Type B pancreatic cell (in vitro differentiated cells): ENCODE results near the gene FTH1. TPM values are rescaled to one million over a fixed set of nuclear protein-coding genes. Genes with fewer than 3 reads are reported as not detected.

Source experiments
- DNase-seq: peaks from one replicate; pipeline ENCODE4 v3.0.0; 2021; ENCODE audit warnings: mixed read lengths; ENCODE audit not compliant: unreplicated experiment; ENCODE audit errors: extremely low spot score
- H3K27ac Mint-ChIP-seq: 2 replicates; pipeline ENCODE4 v1.8.0; 2021; ENCODE audit warnings: mild to moderate bottlenecking, mixed read lengths
- H3K27me3 Mint-ChIP-seq: 2 replicates; pipeline ENCODE4 v1.8.0; 2021; ENCODE audit warnings: mixed read lengths
- H3K36me3 Mint-ChIP-seq: 2 replicates; pipeline ENCODE4 v1.8.0; 2021; ENCODE audit warnings: mixed read lengths
- H3K4me1 Mint-ChIP-seq: one replicate; pipeline ENCODE4 v1.8.0; 2021; ENCODE audit warnings: mixed read lengths; ENCODE audit not compliant: unreplicated experiment
- H3K4me3 Mint-ChIP-seq: 2 replicates; pipeline ENCODE4 v1.8.0; 2021; ENCODE audit warnings: mild to moderate bottlenecking, mixed read lengths
- H3K9me3 Mint-ChIP-seq: 2 replicates; pipeline ENCODE4 v1.8.0; 2021; ENCODE audit warnings: mixed read lengths
- total RNA-seq: library from RNA; stranded (reverse); gene quantifications from 2 replicates; pipeline ENCODE4 v1.2.1, GENCODE V29; 2021; ENCODE audit warnings: low replicate concordance
- TF ChIP-seq, protein P1 (sequence below): fragments of 200-600 bp; sonication (generic); conservative IDR thresholded peaks from 2 replicates; pipeline ENCODE4 v1.5.0; 2021; ENCODE audit warnings: antibody characterized with exemption, mild to moderate bottlenecking

Gene FTH1
- total RNA-seq, 1 donor from 2014 or later: 1,346 TPM

DNA sequence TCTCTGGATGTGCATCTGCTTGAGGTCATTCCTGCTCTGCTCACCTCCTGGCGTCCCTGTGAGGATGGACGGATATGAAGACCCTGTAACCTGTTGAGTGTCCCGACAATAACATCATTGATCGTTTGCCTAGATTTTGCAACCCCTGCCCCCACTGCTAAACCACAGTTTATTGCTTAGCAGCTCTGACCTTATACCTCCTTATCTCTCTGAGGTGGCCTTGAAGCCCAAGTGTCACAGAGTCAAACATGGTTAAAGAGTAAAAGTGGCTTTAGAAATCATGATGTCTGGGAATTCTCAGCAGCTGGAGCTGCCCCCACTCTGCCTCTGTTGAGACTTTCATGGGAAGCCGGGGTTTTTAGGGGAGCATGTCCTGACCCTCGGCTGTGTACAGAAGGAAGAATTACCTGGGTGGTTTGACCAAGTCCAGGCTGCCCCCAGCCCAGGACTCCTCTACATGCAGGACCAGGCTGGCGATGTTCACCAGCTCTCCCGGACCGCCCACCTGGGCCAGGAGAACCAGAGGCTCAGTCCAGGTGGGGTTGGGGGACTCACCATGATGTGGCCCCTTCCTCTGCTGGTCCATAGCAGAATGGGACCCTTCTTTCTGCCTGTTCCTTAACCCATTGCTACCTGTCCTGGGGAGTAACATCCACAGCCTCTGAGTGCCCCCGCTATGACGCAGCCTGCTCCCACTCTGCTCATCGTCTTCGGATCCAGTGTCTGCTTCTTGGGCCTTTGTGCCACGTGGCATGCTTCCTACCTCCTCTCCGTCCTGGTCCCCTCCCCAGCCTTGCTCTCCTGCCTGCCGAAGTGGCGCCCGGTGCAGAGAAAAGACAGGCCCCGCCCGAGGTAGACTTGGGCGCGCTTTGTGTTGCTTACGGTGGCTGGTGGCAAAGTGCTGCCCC, 33.4 kb upstream of the FTH1 start:
- TF ChIP-seq, protein P1, sequence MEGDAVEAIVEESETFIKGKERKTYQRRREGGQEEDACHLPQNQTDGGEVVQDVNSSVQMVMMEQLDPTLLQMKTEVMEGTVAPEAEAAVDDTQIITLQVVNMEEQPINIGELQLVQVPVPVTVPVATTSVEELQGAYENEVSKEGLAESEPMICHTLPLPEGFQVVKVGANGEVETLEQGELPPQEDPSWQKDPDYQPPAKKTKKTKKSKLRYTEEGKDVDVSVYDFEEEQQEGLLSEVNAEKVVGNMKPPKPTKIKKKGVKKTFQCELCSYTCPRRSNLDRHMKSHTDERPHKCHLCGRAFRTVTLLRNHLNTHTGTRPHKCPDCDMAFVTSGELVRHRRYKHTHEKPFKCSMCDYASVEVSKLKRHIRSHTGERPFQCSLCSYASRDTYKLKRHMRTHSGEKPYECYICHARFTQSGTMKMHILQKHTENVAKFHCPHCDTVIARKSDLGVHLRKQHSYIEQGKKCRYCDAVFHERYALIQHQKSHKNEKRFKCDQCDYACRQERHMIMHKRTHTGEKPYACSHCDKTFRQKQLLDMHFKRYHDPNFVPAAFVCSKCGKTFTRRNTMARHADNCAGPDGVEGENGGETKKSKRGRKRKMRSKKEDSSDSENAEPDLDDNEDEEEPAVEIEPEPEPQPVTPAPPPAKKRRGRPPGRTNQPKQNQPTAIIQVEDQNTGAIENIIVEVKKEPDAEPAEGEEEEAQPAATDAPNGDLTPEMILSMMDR: no peak
- H3K36me3 Mint-ChIP-seq: peaks cover 8% of the 10 kb centered on the region
- no peak overlapping the region for H3K27ac Mint-ChIP-seq
- peaks cover 7% of the 10 kb centered on the region for H3K9me3 Mint-ChIP-seq
- no peak for DNase-seq
- peaks cover 21% of the 10 kb centered on the region for H3K4me1 Mint-ChIP-seq
- H3K27me3 Mint-ChIP-seq: no peaks in the 10 kb centered on the region
- H3K4me3 Mint-ChIP-seq: no peak overlapping the region

DNA sequence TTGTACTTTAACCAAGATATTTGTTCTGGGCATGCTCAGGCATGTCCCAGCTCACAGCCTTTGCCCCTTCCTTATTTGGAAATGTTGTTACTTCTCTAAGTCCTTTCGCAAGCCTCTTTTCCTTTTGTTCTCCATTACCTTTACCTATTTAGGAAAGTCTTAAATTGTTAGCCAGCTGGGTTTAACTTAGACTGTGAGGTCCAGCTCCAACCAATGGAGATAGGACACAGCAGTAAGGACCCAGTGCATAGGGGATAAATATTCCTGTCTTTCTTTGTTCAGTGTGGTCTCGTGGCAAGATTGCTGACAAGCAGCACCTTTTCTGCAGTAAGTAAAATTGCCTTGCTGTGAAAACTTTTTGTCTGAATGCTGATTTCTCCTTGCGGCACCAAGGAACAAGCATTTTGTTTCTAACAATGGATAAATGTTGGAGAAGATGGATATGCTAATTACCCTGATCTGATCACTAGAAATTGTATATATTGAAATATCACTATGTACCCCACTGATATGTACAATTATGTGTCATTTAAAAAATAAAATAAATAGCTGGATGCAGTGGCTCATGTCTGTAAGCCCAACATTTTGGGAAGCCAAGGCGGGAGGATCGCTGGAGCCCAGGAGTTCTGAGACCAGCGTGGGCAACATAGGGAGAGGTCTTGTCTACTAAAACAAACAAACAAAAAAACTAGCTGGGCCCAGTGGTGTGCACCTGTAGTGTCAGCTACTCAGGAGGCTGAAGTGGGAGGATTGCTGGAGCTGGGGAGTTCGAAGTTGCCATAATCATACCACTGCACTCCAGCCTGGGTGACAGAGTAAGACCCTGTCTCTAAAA, 31.9 kb upstream of the FTH1 start:
- Mint-ChIP-seq H3K36me3 (peaks cover 8% of the 10 kb centered on the region), H3K4me1 (peaks cover 18% of the 10 kb centered on the region), H3K4me3 (no peak overlapping the region), H3K27me3 (no peaks in the 10 kb centered on the region), H3K9me3 (peaks cover 7% of the 10 kb centered on the region), H3K27ac (peak overlapping the region; percentile 90)
- TF ChIP-seq, protein P1: no peak
- DNase-seq: no peak

DNA sequence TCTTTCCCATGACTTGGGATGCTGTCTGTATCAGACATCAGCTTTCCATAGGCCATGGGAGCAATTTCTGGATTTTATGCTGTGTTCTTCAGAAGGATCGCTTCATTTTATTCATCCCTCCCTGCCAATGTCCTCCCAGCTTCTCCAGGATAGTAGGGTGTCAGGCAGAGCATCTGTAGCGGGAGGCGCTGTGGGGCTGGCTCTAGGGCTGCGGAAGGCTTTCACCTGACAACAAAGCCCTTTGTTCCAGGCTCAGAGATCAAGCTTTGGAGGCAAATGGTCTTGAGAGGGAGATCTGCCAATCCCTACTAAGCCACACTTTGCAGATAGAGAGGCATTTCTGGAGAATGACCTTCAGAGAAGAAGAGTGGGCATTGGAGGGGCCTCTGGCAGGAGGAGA, 29.5 kb upstream of the FTH1 start:
- no peak for DNase-seq
- Mint-ChIP-seq H3K36me3 (peaks cover 8% of the 10 kb centered on the region), H3K4me3 (no peak overlapping the region), H3K27me3 (no peaks in the 10 kb centered on the region), H3K4me1 (peaks cover 8% of the 10 kb centered on the region), H3K9me3 (peaks cover 7% of the 10 kb centered on the region), H3K27ac (no peak overlapping the region)
- TF ChIP-seq, protein P1: no peak

DNA sequence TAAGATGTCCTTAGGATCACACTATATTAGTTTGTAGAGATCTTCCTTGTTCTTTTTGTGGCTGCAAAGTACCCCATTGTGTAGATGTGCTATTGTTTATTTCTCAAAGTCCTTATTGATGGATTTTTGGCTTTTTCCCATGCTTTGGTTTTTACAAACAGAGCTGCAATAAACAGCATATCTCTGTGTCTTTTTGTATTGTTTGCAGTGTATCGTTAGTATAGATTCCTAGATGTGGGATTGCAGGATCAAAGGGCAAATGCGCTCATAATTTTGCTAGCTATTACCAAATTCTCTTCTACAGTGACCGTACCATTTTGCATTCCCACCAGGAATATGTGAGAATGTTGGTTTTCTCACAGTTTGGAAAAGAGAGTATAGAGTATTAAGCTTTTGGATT, 27.5 kb upstream of the FTH1 start:
- TF ChIP-seq, protein P1: no peak
- DNase-seq: no peak
- Mint-ChIP-seq H3K36me3 (peaks cover 11% of the 10 kb centered on the region), H3K27ac (no peak overlapping the region), H3K4me1 (peaks cover 5% of the 10 kb centered on the region), H3K4me3 (no peak overlapping the region), H3K9me3 (peaks cover 7% of the 10 kb centered on the region), H3K27me3 (no peaks in the 10 kb centered on the region)

DNA sequence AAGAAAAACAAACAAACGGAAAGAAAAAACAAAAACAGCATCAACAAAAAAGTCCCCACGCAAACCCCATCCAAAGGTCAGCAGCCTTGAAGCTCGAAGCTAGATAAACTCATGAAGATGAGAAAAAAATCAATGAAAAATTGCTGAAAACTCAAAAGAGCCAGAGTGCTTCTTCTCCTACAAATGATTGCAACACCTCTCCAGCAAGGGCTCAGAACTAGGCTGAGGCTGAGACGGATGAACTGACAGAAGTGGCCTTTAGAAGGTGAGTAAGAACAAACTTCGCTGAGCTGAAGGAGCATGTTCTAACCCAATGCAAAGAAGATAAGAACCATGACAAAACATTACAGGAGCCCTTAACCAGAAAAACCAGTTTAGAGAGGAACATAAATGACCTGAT, 18.4 kb upstream of the FTH1 start:
- Mint-ChIP-seq H3K27ac (peak overlapping the region; percentile 78), H3K4me3 (peak overlapping the region; percentile 64), H3K4me1 (peaks cover 16% of the 10 kb centered on the region), H3K36me3 (peaks cover 7% of the 10 kb centered on the region), H3K27me3 (no peaks in the 10 kb centered on the region), H3K9me3 (peaks cover 7% of the 10 kb centered on the region)
- TF ChIP-seq, protein P1: no peak
- no peak for DNase-seq
